Fibroblast of villous mesenchyme (primary cell): ENCODE data around the gene INO80D. TPM values are rescaled to one million over a fixed set of nuclear protein-coding genes. Genes with fewer than 3 reads are reported as not detected.
"Not testable (repeated sequence)": the region's sequence is repeated elsewhere in the genome, so short reads cannot be mapped to it uniquely, and the experiment has no call there.

Experiments used
- DNase-seq: peaks from one replicate; pipeline ENCODE4 v3.0.0-alpha.2; 2010; ENCODE audit warnings: low read depth
- H3K4me3 ChIP-seq: 2 replicates; pipeline ENCODE4 v1.5.1; 2011; ENCODE audit warnings: low read depth, mild to moderate bottlenecking, low read length
- CTCF ChIP-seq: IDR thresholded peaks from 2 replicates; pipeline ENCODE4 v1.5.1; 2012; ENCODE audit warnings: low read depth, mild to moderate bottlenecking, low read length; ENCODE audit not compliant: insufficient read depth
- total RNA-seq: library from RNA; depleted of rRNA; stranded (reverse); fragments of >200 nt; gene quantifications from 2 replicates; pipeline ENCODE4 v1.2.3, GENCODE V29; 2012

Gene INO80D
- total RNA-seq, 1 donor: 10.4 TPM

GRCh38 chr2:206054952-206055351 is 31.0 kb downstream of the INO80D start:
- DNase-seq: no peak

GRCh38 chr2:206051912-206052311 is 34.1 kb downstream of the INO80D start:
- no peak for TF ChIP-seq CTCF
- H3K4me3 ChIP-seq: no peak overlapping the region
- no peak for DNase-seq

More at GRCh38 chr2:206054952-206055351, 31.0 kb downstream of the INO80D start:
- H3K4me3 ChIP-seq: no peak overlapping the region
- TF ChIP-seq CTCF: no peak

GRCh38 chr2:206049392-206049791 is 36.6 kb downstream of the INO80D start:
- DNase-seq: no peak
- no peak for TF ChIP-seq CTCF
- H3K4me3 ChIP-seq: no peak overlapping the region

DNA sequence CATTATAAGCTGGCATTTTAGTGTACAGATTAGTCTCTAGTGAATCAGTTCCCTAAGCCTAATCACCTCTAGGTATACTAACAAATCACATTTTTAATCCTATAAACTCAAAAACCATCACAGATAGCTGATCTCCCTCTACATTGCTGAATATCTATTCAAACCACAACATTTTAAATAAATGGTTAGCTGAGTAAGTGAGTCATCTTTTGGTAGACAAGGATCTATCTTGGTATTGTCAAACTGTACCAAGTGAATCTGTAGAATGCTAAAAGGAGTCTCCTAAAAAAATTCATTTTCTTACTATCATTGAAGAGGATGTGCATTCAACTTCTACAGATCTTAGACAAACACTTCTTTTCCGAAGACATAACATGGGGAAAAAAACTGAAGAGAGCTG is 40.7 kb downstream of the INO80D start:
- DNase-seq: peak; percentile 42
- no peak for TF ChIP-seq CTCF
- H3K4me3 ChIP-seq: no peak overlapping the region

DNA sequence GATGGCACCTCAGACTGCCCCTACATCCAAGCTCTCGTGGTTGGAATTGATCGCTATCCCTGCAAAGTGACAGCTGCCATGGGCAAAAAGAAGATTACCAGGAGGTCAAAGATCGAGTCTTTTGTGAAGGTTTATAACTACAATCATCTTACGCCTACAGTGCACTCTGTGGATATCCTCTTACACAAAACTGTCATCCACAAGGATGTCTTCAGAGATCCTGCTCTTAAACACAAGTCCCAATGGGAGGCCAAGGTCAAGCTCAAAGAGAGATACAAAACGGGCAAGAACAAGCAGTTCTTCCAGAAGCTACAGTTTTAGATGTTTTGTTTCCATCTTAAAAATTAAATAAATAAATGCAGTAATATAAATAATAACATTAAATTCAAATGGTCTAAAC is 45.4 kb downstream of the INO80D start:
- H3K4me3 ChIP-seq: no peak overlapping the region
- no peak for TF ChIP-seq CTCF
- peak; percentile 16 for DNase-seq

DNA sequence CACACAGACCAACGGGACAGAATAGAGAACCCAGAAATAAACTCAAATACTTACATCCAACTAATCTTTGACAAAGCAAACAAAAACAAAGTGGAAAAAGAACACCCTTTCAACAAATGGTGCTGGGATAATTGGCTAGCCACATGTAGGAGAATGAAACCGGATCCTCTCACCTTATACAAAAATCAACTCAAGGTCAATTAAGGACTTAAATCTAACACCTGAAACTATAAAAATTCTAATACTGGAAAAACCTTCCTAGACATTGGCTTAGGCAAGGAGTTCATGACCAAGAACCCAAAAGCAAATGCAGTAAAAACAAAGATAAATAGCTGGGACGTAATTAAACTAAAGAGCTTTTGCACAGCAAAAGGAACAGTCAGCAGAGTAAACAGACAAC is 50.6 kb downstream of the INO80D start:
- not testable (repeated sequence) for H3K4me3 ChIP-seq, DNase-seq

DNA sequence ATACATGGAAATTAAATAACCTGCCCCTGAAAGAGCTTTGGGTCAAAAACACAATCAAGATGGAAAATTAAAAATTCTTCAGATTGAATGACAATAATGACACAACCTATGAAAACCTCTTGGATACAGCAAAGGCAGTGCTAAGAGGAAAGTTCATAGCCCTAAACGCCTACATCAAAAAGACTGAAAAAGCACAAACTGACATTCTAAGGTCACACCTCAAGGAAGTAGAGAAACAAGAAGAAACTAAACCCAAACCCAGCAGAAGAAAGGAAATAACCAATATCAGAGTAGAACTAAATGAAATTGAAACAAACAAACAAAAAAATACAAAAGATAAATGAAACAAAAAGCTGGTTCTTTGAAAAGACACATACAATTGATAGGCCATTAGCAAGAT is 52.5 kb downstream of the INO80D start:
- H3K4me3 ChIP-seq, DNase-seq: not testable (repeated sequence)

- no peak for DNase-seq
- H3K4me3 ChIP-seq: no peak overlapping the region
- TF ChIP-seq CTCF: no peak
Observed at GRCh38 chr2:206031950-206032567, 53.9 kb downstream of the INO80D start.
